EL (cell line): ENCODE measurements around the gene BNIP3.
"Not testable (repeated sequence)": the region's sequence is repeated elsewhere in the genome, so short reads cannot be mapped to it uniquely, and the experiment has no call there.

Experiments used
- DNase-seq: peaks from one replicate; pipeline ENCODE4 v3.0.0-alpha.2; 2016

BNIP3 gene

DNA sequence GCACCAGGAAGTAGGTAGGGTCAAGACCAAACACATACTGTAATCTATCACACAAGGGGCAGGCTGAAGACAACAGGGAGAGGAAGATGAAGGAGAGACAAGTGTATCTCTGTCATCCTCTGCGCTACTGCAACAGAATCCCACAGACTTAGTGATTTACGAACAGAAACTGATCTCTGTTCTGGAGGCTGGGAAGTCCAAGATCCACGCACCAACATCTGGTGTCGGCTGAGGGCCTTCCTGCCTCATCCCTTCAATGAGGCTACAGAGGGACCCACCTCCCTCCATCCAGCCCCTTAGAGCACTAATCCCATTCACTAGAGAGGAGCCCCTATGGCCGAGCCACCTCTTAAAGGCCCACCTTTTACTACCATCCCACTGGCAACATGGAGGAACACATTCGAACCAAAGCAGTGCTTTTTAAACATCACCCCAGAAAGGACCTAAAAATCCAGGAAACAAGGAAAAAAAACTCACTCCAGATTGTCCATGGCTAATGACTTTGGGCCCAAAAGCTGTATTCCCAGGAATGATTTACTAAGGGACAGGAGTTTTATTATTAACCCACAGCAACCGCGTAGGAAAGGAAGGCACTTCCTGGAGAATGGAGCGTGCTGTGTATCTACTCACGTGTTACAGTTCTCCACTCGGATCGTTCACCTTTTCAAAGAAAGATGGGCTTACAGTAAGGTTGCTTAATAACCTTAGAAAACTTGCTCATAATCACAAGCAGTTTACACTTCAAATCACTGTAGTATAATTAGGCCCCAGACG, 4.2 kb downstream of the BNIP3 start:
- DNase-seq, result no peak

DNA sequence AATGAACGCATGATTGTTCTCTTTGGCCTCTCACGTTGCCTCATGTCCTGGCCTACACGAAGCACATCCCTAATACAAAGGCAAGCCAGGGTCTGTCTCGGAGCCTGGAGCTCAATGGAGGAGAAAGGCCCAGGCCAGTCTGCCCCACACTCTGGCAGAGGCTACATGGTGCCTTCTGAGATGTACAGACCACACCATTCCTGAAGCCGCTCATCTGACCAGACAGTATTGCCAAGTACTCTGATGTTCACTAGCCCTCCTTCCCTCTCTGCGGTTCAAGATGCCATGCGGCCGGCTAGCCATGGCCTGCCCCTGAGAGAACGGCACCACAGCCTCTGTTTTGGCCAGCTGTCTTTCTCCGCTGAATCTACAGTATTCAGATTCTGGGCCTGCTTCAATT, 5.9 kb downstream of the BNIP3 start:
- no peak for DNase-seq

- no peak for DNase-seq
Observed at GRCh38 chr10:131975003-131975402, 6.7 kb downstream of the BNIP3 start.

GRCh38 chr10:131974034-131974817, 7.5 kb downstream of the BNIP3 start:
- no peak for DNase-seq

- DNase-seq, result no peak
Observed at GRCh38 chr10:131973160-131973951, 8.4 kb downstream of the BNIP3 start.

- DNase-seq, result no peak
Observed at GRCh38 chr10:131972474-131973071, 9.2 kb downstream of the BNIP3 start.

GRCh38 chr10:131971591-131971990, 10.1 kb downstream of the BNIP3 start:
- no peak for DNase-seq

DNA sequence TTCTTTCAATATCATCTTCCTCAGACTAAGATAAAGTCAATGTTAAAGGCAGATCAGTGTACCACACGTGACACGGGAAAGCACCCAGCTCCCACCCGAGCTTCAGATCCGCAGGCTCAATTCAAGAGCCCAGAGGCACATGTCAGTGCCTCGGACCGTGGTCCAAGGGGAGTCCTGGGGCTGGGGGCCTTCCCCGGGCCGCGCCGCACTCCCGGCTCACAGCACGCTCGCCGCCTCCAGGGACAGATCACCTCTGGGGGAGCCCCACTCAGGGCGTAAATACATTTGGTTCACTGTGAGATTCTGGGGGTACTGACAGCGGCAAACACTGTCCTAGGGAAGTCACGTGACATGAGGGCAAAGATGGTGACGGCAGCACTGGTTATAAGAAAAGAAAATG, 10.8 kb downstream of the BNIP3 start:
- DNase-seq, result no peak

DNA sequence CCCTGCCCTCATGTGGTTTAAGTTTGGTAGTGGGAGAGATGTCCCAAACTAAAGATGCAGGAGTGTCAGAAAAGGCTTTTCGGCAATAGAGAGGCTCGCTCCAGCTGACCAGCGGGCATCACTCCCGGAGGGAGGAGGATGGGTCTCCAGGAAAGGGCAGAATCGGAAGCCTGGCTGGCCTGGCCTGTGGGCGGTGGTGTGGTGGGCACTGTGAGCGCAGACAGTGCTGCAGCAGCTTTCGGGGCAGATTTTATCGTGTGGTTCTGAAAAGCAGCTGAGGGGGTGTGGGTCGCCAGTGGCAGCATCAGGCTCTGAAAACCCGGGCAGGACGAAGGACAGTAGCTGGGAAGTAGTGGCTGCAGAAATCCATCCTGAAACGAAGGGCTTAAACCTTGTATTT, 12.8 kb downstream of the BNIP3 start:
- DNase-seq, result no peak

DNA sequence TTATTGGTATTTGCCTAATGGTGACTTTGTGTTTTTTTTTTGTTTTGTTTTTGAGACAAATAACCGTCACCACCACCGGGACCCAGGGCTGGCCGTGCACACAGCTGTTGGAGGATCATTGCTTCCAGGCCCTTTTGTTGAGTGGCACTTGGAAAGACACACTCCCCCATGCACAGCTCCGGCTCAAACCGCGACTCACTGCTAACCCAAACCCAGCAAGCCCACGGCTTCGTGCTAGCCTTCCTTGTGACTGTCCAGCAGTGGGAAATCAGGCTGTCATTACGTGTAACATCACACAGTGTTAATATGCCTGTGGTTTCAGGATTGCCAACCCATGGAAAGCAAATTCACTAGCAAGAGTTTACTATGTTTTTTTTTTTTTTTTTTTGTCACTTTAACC, 17.4 kb downstream of the BNIP3 start:
- DNase-seq, result no peak

DNA sequence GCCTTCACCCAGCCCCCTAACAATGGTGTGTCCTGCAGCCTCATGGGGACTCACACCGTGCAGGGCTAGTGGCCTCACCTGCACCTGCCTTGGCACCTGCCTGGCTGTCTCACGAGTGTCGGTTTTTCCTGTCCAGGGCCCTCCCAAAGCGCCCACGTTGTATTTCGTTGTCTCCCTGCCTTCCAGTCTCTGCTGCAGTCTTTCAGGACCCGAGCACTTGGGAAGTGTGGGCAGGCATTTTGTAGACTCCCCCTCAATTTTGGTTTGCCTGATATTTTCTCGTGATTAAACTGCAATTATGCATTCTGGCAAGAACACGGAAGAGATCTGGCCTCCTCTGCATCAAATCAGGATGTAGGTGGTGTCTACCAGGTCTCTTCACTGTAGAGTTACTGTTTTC, 17.9 kb downstream of the BNIP3 start:
- no peak for DNase-seq

- no peak for DNase-seq
Observed at GRCh38 chr10:131963350-131963749, 18.4 kb downstream of the BNIP3 start.

GRCh38 chr10:131961777-131962662, 19.7 kb downstream of the BNIP3 start:
- peak; percentile 56 for DNase-seq

- no peak for DNase-seq
Observed at GRCh38 chr10:131961047-131961776, 20.5 kb downstream of the BNIP3 start.

- no peak for DNase-seq
Observed at GRCh38 chr10:131960631-131961046, 21.1 kb downstream of the BNIP3 start.

DNA sequence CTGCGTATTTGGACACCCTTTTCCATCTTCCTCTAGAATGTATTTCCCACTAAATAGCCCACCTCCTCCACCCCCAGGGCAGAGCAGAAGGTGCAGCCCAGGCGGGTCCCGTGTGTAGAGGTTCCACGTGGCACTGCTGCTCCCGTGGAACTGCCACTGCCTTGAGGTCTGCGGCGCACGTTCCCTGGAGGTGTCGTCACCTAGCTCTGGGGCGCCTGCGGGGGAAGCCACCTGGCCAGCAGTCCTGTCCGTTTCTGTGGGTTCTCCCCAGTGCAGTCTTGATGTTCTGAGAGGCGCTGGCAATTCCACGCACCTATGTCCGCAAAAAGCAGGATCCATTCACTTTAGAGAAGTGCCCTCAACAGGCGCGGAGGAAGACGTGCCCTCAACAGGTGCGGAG, 21.9 kb downstream of the BNIP3 start:
- no peak for DNase-seq

DNA sequence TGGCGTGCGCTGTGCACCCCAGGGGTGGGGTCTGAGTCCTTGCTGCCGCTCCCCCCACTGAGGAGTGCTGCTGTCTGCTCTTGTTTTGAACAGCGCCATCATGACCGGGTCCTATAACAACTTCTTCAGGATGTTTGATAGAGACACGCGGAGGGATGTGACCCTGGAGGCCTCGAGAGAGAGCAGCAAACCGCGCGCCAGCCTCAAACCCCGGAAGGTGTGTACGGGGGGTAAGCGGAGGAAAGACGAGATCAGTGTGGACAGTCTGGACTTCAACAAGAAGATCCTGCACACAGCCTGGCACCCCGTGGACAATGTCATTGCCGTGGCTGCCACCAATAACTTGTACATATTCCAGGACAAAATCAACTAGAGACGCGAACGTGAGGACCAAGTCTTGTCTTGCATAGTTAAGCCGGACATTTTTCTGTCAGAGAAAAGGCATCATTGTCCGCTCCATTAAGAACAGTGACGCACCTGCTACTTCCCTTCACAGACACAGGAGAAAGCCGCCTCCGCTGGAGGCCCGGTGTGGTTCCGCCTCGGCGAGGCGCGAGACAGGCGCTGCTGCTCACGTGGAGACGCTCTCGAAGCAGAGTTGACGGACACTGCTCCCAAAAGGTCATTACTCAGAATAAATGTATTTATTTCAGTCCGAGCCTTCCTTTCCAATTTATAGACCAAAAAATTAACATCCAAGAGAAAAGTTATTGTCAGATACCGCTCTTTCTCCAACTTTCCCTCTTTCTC, 26.0 kb downstream of the BNIP3 start:
- DNase-seq, result no peak

GRCh38 chr10:131954356-131954965, 27.3 kb downstream of the BNIP3 start:
- no peak for DNase-seq

DNA sequence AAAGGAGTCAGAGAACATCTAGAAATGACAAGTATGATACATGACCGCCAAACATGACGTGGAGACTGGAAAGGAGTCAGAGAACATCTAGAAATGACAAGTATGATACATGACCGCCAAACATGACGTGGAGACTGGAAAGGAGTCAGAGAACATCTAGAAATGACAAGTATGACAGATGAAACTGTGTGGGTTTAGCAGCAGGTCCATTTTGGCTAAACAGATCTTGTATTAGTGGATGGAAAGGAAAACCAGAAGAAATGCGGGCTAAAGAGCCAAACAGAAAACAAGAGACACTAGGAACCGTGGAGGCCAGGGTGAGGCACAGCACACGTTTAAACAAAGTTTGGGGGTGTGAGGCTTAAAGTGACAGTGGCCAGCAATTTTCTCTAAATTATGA, 31.8 kb downstream of the BNIP3 start:
- not testable (repeated sequence) for DNase-seq
